Activated CD4-positive, alpha-beta T cell treated with anti-CD3 and anti-CD28 coated beads for 1 hour (primary cell): Measurements from ENCODE around the gene C16orf78.

Experiments
- DNase-seq: peaks from one replicate; pipeline ENCODE4 v3.0.0-alpha.2; 2020

Gene C16orf78

GRCh38 chr16:49373504-49373903 is at the start of gene C16orf78:
Gene C16orf78, plus strand, starts transcription at chr16:49373804. Its CDS starts 136 bp downstream, at chr16:49373940.
- no peak for DNase-seq

- no peak for DNase-seq
These were observed 48.9 kb upstream of the C16orf78 start for GRCh38 chr16:49324703-49325102.

GRCh38 chr16:49327466-49327865 is 46.1 kb upstream of the C16orf78 start:
- no peak for DNase-seq

- no peak for DNase-seq
These were observed 45.3 kb upstream of the C16orf78 start for GRCh38 chr16:49328325-49328724.

GRCh38 chr16:49330562-49331201 is 42.9 kb upstream of the C16orf78 start:
- no peak for DNase-seq

DNA sequence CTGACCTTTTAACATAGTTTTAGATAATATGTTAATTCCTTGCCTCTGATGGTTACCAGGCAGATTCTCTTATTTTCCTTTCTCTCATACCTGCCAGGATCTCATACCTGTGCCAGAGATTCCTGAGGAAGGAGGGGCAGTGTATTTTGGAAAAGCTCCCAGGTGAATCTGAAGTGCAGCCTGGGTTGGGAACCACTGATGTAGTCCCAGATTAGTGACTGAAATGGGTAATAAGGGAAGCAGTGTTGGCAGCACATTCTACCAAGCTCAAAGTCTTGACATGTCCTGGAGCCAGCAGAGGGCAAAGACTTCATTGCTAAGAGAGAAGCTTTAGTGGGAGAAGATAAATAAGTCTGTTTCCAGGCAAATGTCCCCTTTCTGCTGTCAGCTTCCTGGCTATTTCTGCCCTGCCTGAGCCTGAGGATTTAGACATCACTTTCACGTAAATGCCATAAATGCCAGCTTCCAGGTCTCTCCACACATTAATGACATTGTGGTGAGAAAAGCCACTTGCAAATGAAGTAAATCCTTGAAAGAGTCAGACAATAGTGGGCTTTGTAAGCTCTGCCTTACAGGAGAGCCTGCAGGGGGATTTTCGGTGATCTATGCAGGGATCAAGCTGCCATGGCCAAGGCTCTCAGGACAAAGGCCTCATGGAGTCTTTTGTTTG is 40.9 kb upstream of the C16orf78 start:
- DNase-seq, result no peak

- DNase-seq, result no peak
These were observed 40.4 kb upstream of the C16orf78 start for GRCh38 chr16:49333259-49333597.

- DNase-seq, result no peak
These were observed 37.8 kb upstream of the C16orf78 start for GRCh38 chr16:49335828-49336227.

GRCh38 chr16:49336581-49336980 is 37.0 kb upstream of the C16orf78 start:
- DNase-seq, result no peak

- DNase-seq, result no peak
These were observed 35.7 kb upstream of the C16orf78 start for GRCh38 chr16:49337814-49338350.

DNA sequence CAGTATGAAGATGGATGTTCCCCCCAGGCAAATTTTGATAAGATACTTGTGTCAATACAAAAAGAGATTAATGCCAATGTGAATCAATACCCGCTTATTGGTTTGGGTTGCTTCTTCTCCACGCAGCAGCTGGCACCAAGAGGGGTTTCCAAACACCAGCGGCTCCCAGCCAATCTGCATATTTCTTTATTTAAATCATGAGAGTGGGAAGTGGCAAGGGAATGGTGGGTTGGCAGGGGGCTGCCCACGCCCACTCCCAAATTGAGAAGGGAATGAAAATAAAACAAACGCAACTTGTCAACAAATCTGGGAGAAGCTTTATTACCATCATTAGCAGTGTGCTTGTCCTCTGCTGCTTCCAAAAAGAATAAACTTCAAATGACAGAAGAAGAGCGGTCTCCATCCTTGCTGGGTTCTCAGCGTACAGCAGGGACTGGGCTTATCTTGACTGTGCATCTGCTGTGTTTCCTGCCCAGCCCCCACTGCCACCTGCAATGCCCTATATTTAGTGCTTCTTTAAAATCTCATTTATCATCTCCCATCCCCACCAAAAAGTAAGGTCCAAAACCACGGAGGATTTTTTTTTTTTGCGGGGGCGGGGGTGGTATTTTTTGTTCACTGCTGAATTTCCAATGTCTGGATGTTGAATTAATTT is 34.9 kb upstream of the C16orf78 start:
- no peak for DNase-seq

- DNase-seq, result no peak
These were observed 33.1 kb upstream of the C16orf78 start for GRCh38 chr16:49340466-49340865.

DNA sequence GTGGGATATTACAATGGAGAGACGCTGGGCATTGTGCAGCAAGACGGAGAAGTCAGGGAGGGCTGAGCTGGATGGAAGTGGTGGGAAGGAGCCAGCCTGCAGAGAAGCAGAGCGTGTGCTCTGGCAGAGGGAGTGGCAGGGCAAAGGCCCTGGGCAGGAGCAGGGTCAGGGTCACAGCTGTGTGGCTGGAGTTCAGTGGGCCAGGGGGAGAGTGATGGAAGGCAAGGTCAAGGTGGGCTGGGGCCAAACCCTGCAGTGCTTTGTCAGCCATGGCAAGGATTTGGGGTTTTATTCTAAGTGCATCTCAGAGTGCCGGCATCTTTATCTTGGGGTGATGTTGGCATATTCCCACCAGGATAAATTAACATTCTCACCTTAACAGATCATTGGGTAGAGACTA is 31.9 kb upstream of the C16orf78 start:
- DNase-seq, result no peak

DNA sequence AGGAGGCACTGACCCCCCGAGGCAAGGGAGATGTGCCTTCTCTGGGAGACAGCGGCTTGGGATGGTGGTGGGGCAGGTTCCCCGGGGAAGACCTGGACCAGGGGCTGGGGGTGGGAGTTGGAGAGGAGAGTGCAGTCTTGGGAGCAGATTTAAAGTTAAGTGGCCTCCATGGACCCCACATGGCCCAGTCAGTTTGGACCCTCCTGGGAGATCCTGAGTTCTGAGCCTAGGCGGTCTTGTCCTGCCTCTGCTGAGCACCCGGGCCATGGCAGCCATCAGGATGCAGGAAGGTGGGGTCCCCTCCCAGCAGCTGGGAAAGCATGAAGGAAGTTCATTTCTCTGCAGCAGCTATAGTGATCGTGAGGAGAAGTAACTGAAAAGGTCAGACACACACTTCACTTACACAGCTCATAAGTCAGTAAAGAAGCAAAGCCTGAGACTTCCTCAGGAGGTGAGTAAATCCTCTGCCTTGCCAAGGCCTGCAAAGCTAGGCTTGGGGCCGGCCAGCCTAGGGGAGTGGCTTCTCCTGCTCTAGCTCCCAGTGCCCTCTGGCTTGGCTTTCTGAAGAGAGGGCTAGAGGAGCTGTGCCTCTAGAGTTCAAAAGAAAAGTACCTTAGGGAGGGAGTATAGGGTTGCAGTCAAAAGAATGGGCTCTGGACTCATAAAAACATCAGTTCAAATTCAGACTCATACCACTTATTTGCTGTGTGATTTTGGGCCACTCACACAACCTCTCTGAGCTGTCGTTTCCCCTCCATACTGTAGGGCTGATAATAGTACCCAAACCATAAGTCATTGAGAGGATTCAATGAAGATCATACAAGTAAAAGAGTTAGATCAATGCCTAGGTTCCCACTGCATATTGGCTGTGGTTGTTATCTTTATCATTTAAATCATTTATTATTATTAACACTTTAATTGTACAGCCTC is 31.0 kb upstream of the C16orf78 start:
- no peak for DNase-seq

- DNase-seq, result no peak
These were observed 30.3 kb upstream of the C16orf78 start for GRCh38 chr16:49343291-49343690.

GRCh38 chr16:49344401-49344800 is 29.2 kb upstream of the C16orf78 start:
- no peak for DNase-seq

GRCh38 chr16:49345829-49346228 is 27.8 kb upstream of the C16orf78 start:
- DNase-seq, result no peak

- no peak for DNase-seq
These were observed 27.1 kb upstream of the C16orf78 start for GRCh38 chr16:49346459-49346858.

DNA sequence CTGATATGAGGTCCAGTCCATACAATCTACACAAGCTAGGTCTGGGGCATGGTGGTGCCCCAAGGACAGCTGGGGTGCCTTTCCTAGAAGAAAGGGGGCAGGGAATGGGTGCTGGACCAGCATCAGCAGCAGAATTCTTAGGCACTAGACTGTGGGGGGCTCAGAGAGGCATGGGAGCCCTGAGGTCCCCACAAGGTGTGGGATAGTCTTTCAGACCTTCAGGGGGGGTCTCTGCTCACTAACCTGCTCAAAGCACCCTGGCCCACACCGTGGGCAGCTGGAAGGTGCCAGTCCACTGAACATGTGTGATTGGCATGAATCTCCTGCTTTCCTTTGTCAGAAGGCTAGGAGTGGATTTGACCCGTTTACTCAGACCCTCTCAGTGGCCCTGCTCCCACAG is 26.1 kb upstream of the C16orf78 start:
- DNase-seq, result no peak

DNA sequence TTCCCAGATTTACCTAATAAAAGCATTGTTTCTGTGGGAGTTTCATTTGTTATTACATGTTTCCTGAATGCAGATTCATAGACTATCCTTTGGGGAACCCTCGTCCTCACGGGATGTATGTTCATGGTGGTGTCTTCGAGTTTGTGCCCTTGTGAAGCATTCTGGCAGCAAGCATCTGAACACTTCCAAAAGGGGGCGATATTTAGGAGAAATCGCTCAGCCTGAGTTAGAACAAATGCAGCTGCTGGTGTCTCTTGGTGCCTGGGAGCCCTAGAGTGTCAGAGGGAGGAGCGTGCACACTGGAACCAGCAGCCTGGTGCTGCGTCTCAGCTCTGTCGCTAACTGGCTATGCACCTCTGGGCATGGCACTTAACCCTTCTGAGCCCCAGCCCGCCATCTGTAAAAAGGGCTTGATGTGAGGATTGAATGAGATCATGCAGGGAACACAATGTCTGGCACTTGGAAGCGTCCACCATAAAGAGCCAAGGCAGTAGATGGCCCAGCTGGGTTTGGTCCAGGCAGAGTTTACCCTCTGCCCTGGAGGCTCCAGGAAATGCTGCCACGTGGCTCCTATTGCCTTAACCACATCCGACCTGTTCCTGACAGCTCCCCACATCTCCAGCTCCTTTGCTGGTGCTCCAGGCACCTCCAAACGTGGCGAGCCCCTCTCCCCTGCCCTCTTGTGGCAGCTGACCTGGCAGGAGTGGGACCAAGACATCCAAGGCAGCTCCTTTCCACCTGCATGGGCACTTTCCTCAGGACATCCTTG is 25.0 kb upstream of the C16orf78 start:
- no peak for DNase-seq

DNA sequence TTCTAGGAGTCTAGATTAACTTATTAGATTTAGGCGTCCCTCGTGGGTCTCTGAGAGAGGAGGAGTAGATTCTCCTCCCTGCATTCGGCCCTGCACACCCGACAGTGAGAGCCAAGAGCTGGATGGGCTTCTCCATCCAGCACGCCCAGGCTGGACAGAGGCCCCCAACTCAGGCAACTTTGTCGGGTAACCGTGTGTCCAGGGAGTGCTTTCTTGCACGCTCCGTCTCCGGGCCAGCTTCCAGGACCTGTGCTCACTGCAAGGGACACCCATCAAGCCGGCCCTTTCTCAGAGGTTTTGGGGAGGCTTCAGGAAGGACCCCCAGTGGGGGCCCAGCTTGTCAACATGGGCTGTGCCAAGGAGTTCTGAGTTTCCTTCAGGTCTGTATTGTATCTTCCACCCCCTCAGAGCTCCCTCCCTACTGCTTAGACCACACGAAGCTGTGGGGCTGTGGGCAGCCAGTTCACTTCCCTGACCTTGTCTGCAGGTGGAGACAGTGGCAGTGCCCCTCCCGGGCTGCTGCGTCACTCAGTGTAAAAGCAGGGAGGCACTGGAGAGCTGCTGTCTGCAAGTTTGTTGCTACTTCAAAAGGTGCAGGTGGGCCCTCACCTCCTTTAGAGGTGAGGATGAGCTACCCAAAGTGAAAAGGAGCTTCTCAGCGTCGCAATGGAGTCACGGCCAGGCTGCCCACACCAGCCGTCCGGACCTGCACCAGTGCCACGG is 24.0 kb upstream of the C16orf78 start:
- DNase-seq, result no peak
